NK-92 (cell line): ENCODE measurements around the gene GPR148.

Experiments
- DNase-seq: peaks from one replicate; lab custom pipeline; 2025; ENCODE audit not compliant: unreplicated experiment; lab: John Stamatoyannopoulos, UW

The GPR148 gene

GRCh38 chr2:130768191-130768855 lies 39.5 kb downstream of the GPR148 start:
- DNase-seq = no peak

- DNase-seq = no peak
These were observed 40.6 kb downstream of the GPR148 start for GRCh38 chr2:130769343-130769907.

GRCh38 chr2:130776550-130776949 lies 47.7 kb downstream of the GPR148 start:
- DNase-seq = no peak

- DNase-seq = no peak
These were observed 49.9 kb downstream of the GPR148 start for GRCh38 chr2:130778781-130779180.
